IPS-NIHi7 (cell line): ENCODE data around the gene COL15A1.

ENCODE experiments used
- DNase-seq: peaks from one replicate; pipeline ENCODE4 v3.0.0; 2012; ENCODE audit warnings: mixed read lengths; ENCODE audit errors: extremely low spot score

COL15A1 gene

DNA sequence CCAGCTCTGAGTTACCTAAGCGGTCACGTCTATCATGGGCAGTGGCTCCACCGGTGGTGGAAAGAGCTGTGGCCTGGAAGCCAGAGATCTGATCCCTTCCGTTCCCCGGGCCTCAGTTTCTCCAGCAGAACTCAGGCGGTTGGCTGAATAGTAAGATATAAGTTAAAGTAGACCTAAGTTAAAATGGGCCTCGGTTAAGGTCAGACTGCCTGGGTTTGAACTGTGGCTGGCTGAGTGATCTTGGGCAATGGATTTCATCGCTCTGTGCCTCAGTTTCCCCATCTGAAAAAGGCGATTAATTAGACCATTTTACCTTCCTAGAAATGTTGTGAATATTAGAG lies 997 bp downstream of the COL15A1 start:
- no peak for DNase-seq

GRCh38 chr9:98949565-98949964 lies 5.9 kb downstream of the COL15A1 start:
- DNase-seq: no peak

DNA sequence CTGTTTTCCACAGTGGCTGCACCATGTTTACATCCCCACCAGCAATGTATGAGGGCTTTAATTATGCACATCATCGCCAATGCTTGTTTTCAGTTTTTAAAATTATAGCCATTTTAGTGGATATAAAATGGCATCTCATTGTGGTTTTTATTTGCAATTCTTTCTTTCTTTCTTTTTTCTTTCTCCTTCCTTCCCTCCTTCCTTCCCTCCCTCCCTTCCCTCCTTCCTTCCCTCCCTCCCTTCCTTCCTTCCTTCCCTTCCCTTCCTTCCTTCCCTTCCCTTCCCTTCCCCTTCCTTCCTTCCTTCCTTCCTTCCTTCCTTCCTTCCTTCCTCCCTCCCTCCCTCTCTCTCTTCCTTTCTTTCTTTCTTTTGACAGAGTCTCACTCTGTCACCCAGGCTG lies 6.6 kb downstream of the COL15A1 start:
- no peak for DNase-seq

GRCh38 chr9:98951967-98952366 lies 8.3 kb downstream of the COL15A1 start:
- DNase-seq: no peak

GRCh38 chr9:98953581-98954243 lies 10.0 kb downstream of the COL15A1 start:
- no peak for DNase-seq

DNA sequence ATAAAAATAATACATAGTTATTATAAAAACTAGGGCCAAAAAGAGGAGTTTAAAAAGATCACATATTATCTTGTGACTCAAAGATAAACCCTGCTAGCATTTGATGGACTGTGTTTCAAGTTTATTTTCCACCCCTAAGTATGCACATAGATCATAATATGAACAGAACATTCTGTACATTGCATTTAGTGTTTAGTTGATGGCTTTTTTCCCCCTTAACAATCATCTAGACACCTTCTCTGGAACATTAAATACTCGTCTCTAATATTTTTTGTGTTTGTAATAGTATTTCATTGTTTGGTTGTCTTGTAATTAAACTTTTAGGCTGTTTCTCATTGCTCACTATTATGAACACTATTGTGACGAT lies 10.5 kb downstream of the COL15A1 start:
- DNase-seq: no peak

GRCh38 chr9:98955259-98955658 lies 11.6 kb downstream of the COL15A1 start:
- no peak for DNase-seq

GRCh38 chr9:98957826-98958225 lies 14.1 kb downstream of the COL15A1 start:
- DNase-seq: no peak

- DNase-seq: no peak
Observed at GRCh38 chr9:98958271-98958984, 14.7 kb downstream of the COL15A1 start.

DNA sequence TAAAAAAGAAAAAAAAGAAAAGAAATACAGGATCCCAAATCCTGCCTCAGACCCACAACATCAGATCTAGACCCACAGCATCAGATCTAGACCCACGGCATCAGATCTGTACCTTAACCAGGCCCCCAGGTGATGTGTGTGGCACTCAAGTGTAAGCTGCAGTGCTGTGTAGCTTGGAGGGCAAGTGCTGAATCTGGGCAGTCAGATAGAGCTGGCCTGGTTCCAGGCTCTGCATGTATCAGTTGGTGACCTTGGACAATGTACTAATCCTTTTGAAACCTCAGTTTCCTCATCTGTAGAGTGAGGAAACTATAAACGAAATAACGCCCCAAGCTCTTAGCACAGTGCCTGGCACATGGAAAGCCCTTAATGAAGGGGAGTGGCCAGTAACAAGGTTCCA lies 16.7 kb downstream of the COL15A1 start:
- DNase-seq: no peak

- no peak for DNase-seq
Observed at GRCh38 chr9:98961513-98962180, 17.9 kb downstream of the COL15A1 start.

DNA sequence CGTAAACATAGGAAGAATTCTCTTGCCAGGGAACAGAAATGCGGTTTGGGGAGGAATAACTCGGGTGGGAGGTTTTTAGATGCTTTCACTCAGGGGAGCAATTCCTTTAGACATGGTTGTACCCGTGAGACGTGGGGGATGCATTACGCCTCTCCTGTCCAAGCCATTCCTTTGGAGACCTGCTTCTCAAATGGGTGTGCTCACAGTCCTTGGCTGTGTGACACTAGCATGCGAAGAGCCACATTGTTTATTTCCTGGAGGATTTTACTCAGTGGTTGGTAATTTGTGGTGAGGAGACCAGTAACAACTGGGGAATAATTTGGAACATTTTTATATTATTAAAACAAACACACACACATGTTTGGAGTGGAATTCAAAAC lies 18.5 kb downstream of the COL15A1 start:
- no peak for DNase-seq

- peak; percentile 57 for DNase-seq
Observed at GRCh38 chr9:98962861-98963260, 19.2 kb downstream of the COL15A1 start.

GRCh38 chr9:98964201-98964600 lies 20.5 kb downstream of the COL15A1 start:
- DNase-seq: no peak

DNA sequence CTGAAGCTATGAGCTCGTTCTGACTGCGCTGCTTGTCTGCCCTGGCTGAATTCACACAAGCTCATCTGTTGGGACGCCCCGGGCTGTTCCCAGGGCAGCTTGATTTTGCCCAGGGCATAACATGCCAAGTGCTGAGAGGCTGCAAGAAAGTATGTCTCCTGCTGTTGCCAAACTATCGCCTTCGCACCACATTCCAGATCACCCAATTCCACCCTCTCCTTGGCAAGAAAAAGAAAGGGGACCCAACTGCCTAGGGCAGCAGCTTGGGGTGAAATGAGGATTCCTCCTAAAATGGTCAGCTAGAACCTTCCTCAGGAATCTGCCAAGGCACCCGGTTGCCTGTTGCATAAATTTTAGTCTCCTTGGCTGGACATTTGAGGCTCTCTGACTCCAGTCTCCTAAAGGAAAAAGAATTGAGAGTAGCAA lies 21.2 kb downstream of the COL15A1 start:
- DNase-seq: no peak

DNA sequence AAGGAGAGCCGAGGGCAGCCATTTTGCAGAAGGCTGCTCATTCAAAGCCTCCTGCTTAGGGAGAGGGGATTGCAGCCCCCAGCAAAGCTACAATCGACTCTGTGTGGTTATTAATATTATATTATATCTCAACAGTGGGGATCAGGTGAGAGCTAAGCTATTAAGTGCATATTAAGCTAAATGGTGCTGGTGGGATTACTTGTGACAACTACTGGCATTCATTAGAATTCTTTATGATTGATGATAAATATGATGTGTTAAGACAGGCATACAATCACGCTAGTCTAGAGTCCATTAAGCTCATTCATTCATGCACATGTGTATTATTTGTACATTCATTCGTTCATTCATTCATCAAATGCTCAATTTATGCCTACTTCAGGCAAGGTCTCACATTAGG lies 23.0 kb downstream of the COL15A1 start:
- no peak for DNase-seq

DNA sequence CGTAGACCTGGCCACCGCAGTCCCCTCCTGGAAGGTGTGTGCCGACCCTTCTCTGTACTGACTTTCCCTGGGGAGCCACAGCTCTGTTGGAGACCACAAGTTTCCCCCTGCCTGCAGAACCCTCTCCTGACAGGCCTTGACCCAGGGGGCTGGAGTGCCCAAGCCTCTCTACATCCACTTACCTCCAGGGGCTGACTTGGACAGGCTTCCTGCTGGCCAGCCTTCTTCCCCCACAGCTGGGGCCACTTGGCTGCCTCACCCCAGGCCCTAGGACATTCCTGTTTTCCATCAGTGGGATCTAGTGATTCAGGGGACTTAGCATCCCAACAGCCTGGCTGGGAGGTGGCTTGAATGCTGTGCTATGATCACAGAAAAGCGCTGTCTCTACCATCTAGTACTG lies 23.6 kb downstream of the COL15A1 start:
- DNase-seq: no peak

GRCh38 chr9:98967680-98968079 lies 24.0 kb downstream of the COL15A1 start:
- DNase-seq: no peak

DNA sequence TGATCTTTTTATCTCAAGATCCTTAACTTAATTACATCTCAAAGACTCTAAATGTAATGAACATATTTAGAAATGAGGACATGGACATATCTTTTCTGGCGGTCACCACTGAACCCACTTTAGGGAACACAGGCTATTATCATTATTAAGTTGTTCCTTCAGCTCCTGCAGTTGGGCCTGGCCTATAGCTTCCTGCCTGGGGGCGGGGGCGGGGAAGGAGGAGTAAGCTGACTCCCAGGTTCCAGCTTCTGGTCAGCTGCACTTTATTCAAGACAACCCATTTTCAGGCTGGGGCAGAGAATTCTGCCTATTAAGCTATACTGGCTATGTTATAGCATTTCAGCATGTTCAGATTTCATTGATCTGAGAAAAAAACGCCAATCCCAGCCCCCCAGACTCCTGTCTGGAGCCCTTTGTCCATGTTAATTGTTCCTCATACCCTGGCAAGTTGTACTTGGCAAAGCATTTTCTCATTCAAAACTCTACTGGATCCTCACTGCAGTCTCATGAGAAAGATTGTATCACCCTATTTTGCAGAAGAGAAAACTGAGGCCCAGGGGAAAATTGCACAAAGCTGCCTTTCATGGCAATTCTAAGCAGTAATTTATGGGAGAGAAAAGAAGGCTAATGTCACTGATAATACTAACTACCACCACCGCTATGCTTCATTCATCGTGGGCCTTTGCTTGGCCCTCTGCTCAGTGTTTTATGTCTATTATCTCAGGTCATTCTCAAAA lies 25.1 kb downstream of the COL15A1 start:
- DNase-seq: no peak

DNA sequence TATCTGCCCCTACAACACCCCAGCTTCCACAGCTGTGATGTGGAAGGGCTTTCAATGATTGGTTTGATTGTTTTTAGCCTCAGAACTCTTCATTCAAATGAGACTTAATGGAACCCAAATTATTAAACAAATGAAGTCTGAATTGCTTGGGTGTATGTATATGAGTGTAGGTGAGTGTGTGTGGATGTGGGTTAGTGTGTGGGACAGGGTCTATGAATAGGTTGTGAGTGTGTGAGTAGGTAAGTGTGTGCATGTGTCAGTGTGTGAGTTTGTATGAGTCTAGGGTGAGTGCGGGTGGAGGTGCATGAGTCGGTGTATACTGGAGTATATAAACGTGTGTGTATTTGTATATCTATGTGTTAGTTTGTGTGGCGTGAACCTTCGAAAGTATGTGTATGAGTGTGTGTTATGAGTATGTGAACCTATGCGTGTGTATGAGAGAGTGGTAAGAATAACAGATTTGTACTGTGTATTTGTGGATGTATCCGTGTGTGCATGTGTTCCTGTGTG lies 26.9 kb downstream of the COL15A1 start:
- DNase-seq: no peak

GRCh38 chr9:98971168-98971914 lies 27.6 kb downstream of the COL15A1 start:
- DNase-seq: peak; percentile 67

- no peak for DNase-seq
Observed at GRCh38 chr9:98971915-98972223, 28.2 kb downstream of the COL15A1 start.
